SU-DHL-6 (cell line): ENCODE results near the gene CLSTN2.

Experiments
- H2AFZ ChIP-seq: fragments of 200-600 bp; sonication (generic); 2 replicates; pipeline ENCODE4 v1.6.1; 2014; ENCODE audit warnings: low read depth, mild to moderate bottlenecking, moderate library complexity, mixed read lengths, antibody characterized with exemption, low read length; ENCODE audit not compliant: severe bottlenecking
- H3F3A ChIP-seq: fragments of 200-600 bp; shearing (Covaris generic); 2 replicates; pipeline ENCODE4 v1.6.0; 2016; ENCODE audit warnings: antibody characterized with exemption, mild to moderate bottlenecking; ENCODE audit not compliant: insufficient read depth
- H3K27ac ChIP-seq: fragments of 200-600 bp; sonication (generic); 2 replicates; pipeline ENCODE4 v1.5.1; 2016; ENCODE audit warnings: low read depth, mild to moderate bottlenecking, low read length, moderate library complexity, mixed read lengths
- H3K27me3 ChIP-seq: fragments of 200-600 bp; sonication (generic), shearing (Covaris generic); 2 replicates; pipeline ENCODE4 v1.6.0; 2014; ENCODE audit warnings: mild to moderate bottlenecking, low read length
- H3K36me3 ChIP-seq: fragments of 200-600 bp; sonication (generic); 2 replicates; pipeline ENCODE4 v1.6.1; 2014; ENCODE audit warnings: mild to moderate bottlenecking, low read length, mixed read lengths
- H3K4me2 ChIP-seq: fragments of 300-600, 200-600 bp; shearing (Covaris generic), sonication (generic); 2 replicates; pipeline ENCODE4 v1.6.0; 2014; ENCODE audit warnings: low read length, low read depth, mild to moderate bottlenecking; ENCODE audit not compliant: poor library complexity, severe bottlenecking
- H3K4me3 ChIP-seq: fragments of 200-600 bp; sonication (generic); 2 replicates; pipeline ENCODE4 v1.5.1; 2014; ENCODE audit warnings: antibody characterized with exemption, low read length, mild to moderate bottlenecking, mixed read lengths; ENCODE audit not compliant: insufficient read depth, poor library complexity, severe bottlenecking
- H3K79me2 ChIP-seq: fragments of 200-600 bp; sonication (generic); 2 replicates; pipeline ENCODE4 v1.6.1; 2014; ENCODE audit warnings: mild to moderate bottlenecking, low read length, moderate library complexity; ENCODE audit not compliant: insufficient read depth
- H3K9ac ChIP-seq: fragments of 200-600 bp; sonication (generic); 2 replicates; pipeline ENCODE4 v1.7.0; 2014; ENCODE audit warnings: mild to moderate bottlenecking, low read length
- H3K9me2 ChIP-seq: fragments of 200-600 bp; sonication (generic); replicated peaks from 2 replicates; pipeline ENCODE4 v1.6.1; 2014; ENCODE audit warnings: low read length; ENCODE audit not compliant: insufficient read depth
- H3K9me3 ChIP-seq: fragments of 200-600 bp; sonication (generic); 2 replicates; pipeline ENCODE4 v1.6.1; 2014; ENCODE audit warnings: low read length, mixed read lengths; ENCODE audit not compliant: insufficient read depth
- H4K20me1 ChIP-seq: fragments of 200-600 bp; sonication (generic); 2 replicates; pipeline ENCODE4 v1.6.1; 2014; ENCODE audit warnings: low read depth, mild to moderate bottlenecking, antibody characterized with exemption, low read length, moderate library complexity, mixed read lengths
- CTCF ChIP-seq: fragments of 200-600 bp; sonication (generic); IDR thresholded peaks from one replicate; pipeline ENCODE4 v1.5.1; 2017; ENCODE audit warnings: antibody characterized with exemption, mild to moderate bottlenecking, low read length, moderate library complexity; ENCODE audit not compliant: insufficient read depth, poor library complexity, severe bottlenecking
- EZH2phosphoT487 ChIP-seq: fragments of 200-600 bp; sonication (generic), shearing (Covaris generic); conservative IDR thresholded peaks from 2 replicates; pipeline ENCODE4 v1.6.1; 2018; ENCODE audit warnings: mild to moderate bottlenecking, antibody characterized with exemption, low read length, moderate library complexity, mixed read lengths

Gene CLSTN2

GRCh38 chr3:139933766-139934165 is 1.2 kb upstream of the CLSTN2 start:
- H3K9ac ChIP-seq: no peak overlapping the region

GRCh38 chr3:139934613-139935015 is 371 bp upstream of the CLSTN2 start:
- Histone ChIP-seq H3K79me2 (no peaks in the 10 kb centered on the region), H3K9me3 (no peaks in the 10 kb centered on the region), H3K9me2 (no peaks in the 10 kb centered on the region), H3F3A (no peaks in the 10 kb centered on the region), H3K9ac (no peak overlapping the region), H3K27me3 (no peaks in the 10 kb centered on the region), H3K4me2 (no peak overlapping the region), H3K4me3 (no peak overlapping the region), H3K36me3 (no peaks in the 10 kb centered on the region), H3K27ac (no peak overlapping the region), H2AFZ (no peak overlapping the region), H4K20me1 (no peaks in the 10 kb centered on the region)
- no peak for TF ChIP-seq EZH2phosphoT487
- no peak for TF ChIP-seq CTCF

More at GRCh38 chr3:139933766-139934165, 1.2 kb upstream of the CLSTN2 start:
- no peak for TF ChIP-seq EZH2phosphoT487
- no peaks in the 10 kb centered on the region for H4K20me1 ChIP-seq
- no peaks in the 10 kb centered on the region for H3K9me2 ChIP-seq
- no peak overlapping the region for H3K4me3 ChIP-seq
- H3K36me3 ChIP-seq: no peaks in the 10 kb centered on the region
- no peaks in the 10 kb centered on the region for H3K9me3 ChIP-seq
- no peaks in the 10 kb centered on the region for H3K27me3 ChIP-seq
- H3K79me2 ChIP-seq: no peaks in the 10 kb centered on the region
- no peak overlapping the region for H2AFZ ChIP-seq
- no peak overlapping the region for H3K4me2 ChIP-seq
- no peaks in the 10 kb centered on the region for H3F3A ChIP-seq
- no peak overlapping the region for H3K27ac ChIP-seq

GRCh38 chr3:139935866-139936817 is 1.2 kb downstream of the CLSTN2 start:
- Histone ChIP-seq H2AFZ (no peak overlapping the region), H3F3A (no peaks in the 10 kb centered on the region), H3K9me3 (no peaks in the 10 kb centered on the region), H3K4me3 (no peak overlapping the region), H3K4me2 (no peak overlapping the region), H3K27me3 (no peaks in the 10 kb centered on the region), H3K27ac (no peak overlapping the region), H3K36me3 (no peaks in the 10 kb centered on the region), H4K20me1 (no peaks in the 10 kb centered on the region), H3K9me2 (no peaks in the 10 kb centered on the region), H3K79me2 (no peaks in the 10 kb centered on the region), H3K9ac (no peak overlapping the region)
- TF ChIP-seq EZH2phosphoT487: no peak
- no peak for TF ChIP-seq CTCF
